NCI-H460 (cell line): ENCODE measurements around the gene GATM. TPM values are rescaled to one million over a fixed set of nuclear protein-coding genes. Genes with fewer than 3 reads are reported as not detected.
"Not testable (repeated sequence)": the region's sequence is repeated elsewhere in the genome, so short reads cannot be mapped to it uniquely, and the experiment has no call there.

Experiments used
- DNase-seq: peaks from one replicate; pipeline ENCODE4 v3.0.0-alpha.2; 2016; ENCODE audit warnings: low read depth; ENCODE audit errors: extremely low read depth
- small RNA-seq, 2 experiments: library from RNA; depleted of rRNA; stranded (forward); fragments of <200 nt; gene quantifications; one replicate each; pipeline ENCODE3, GENCODE V24; 2014
- total RNA-seq: library from RNA; depleted of rRNA; stranded (reverse); fragments of >200 nt; shearing (Covaris generic); gene quantifications from 2 replicates; pipeline ENCODE4 v1.2.3, GENCODE V29; 2014; rRNA removed

GATM gene
- total RNA-seq, 1 experiment from 2014 or later: 0.25 TPM

DNA sequence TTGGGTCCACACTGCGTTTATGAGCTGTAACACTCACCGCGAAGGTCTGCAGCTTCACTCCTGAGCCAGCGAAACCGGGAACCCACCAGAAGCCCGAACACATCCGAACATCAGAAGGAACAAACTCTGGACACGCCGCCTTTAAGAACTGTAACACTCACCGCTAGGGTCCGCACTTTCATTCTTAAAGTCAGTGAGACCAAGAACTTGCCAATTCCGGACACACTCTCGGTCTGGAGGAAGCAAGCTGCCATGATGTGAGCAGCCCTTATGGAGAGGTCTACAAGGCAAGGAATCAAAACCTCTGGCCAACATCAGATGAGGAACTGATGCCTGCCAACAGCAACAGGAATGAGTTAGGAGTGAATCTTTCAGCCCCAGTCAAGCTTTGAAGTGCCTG lies 63.4 kb downstream of the GATM start:
- no peak for DNase-seq

DNA sequence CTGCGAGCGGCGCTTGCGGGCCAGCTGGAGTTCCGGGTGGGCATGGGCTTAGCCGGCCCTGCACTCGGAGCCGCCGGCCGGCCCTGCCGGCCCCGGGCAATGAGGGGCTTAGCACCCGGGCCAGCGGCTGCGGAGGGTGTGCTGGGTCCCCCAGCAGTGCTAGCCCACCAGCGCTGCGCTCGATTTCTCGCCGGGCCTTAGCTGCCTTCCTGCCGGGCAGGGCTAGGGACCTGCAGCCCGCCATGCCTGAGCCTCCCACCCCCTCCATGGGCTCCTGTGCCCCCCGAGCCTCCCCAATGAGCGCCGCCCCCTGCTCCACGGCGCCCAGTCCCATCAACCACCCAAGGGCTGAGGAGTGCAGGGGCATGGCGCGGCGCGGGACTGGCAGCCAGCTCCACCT lies 64.2 kb downstream of the GATM start:
- DNase-seq: not testable (repeated sequence)

Small RNA genes within 50 kb of the gene (small RNA-seq; reads per million reads assigned to genes)
- gene RNU6-953P: 0 to 0.06 reads per million in 2 experiments

Other genes starting within 250 kb of the GATM start
- gene DUOXA1, start 248.7 kb downstream of the GATM start, total RNA-seq: 0.97 and 0.98 TPM in 2 replicates
- not detected in 2 replicates for gene DUOX1, start 248.6 kb downstream of the GATM start, total RNA-seq
- gene SHF, start 190.6 kb downstream of the GATM start, total RNA-seq: 1.4 and 3.1 TPM in 2 replicates
- gene SLC28A2, start 126.3 kb downstream of the GATM start, total RNA-seq: not detected in 2 replicates
- gene SLC30A4, start 144.2 kb upstream of the GATM start, total RNA-seq: 2.7 and 4.6 TPM in 2 replicates
- gene BLOC1S6, start 208.8 kb upstream of the GATM start, total RNA-seq: 55.5 and 57.4 TPM in 2 replicates